ENCODE data around the gene PLXNA4.

The PLXNA4 gene

DNA sequence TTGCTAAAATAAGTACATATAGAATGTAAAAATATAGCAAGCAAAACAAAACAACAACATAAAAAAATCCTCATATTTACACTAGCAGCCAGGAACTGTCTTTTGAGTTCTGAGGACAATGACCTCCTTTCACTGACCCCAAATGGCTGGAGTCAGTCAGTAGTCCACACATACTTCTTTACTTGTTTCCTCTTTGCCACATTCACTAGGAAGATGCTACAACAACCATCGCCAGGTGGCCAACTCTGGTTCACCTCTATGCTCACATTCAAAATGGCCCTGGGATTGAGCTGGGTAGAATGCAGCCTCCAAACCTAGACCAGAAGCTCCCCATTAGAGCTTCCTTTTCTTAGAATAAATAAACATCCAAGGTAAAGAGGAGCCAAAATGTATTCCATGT is 356.2 kb downstream of the PLXNA4 start:
- no peak for DNase-seq (ENCODE audit: low spot score)
- CTCF ChIA-PET: no interaction called here
- no peak for TF ChIP-seq CTCF (conservative IDR thresholded peaks at IDR 0.05; ENCODE audit: low read depth)
- POLR2A ChIA-PET (ENCODE audit: low non-redundant PET): no interaction called here
- no peak overlapping the region for H3K27ac ChIP-seq

GRCh38 chr7:132218876-132219275 is 357.4 kb downstream of the PLXNA4 start:
- CTCF ChIA-PET: no interaction called here
- POLR2A ChIA-PET (ENCODE audit: low non-redundant PET): no interaction called here
- no peak for TF ChIP-seq CTCF (conservative IDR thresholded peaks at IDR 0.05; ENCODE audit: low read depth)
- DNase-seq (ENCODE audit: low spot score): no peak
- no peak overlapping the region for H3K27ac ChIP-seq

GRCh38 chr7:132216847-132217525 is 359.3 kb downstream of the PLXNA4 start:
- TF ChIP-seq CTCF (conservative IDR thresholded peaks at IDR 0.05; ENCODE audit: low read depth): no peak
- POLR2A ChIA-PET (ENCODE audit: low non-redundant PET): no interaction called here
- H3K27ac ChIP-seq: no peak overlapping the region
- CTCF ChIA-PET: no interaction called here
- DNase-seq (ENCODE audit: low spot score): no peak

- DNase-seq (ENCODE audit: low spot score): no peak
- no peak overlapping the region for H3K27ac ChIP-seq
- CTCF ChIA-PET: no interaction called here
- no peak for TF ChIP-seq CTCF (conservative IDR thresholded peaks at IDR 0.05; ENCODE audit: low read depth)
- POLR2A ChIA-PET (ENCODE audit: low non-redundant PET): no interaction called here
Measured at GRCh38 chr7:132214452-132214851, 361.8 kb downstream of the PLXNA4 start.

GRCh38 chr7:132213583-132213982 is 362.7 kb downstream of the PLXNA4 start:
- TF ChIP-seq CTCF (conservative IDR thresholded peaks at IDR 0.05; ENCODE audit: low read depth): no peak
- no peak for DNase-seq (ENCODE audit: low spot score)
- H3K27ac ChIP-seq: no peak overlapping the region
- ChIA-PET CTCF (interaction anchor here (0.7 kb wide), 1 partner anchor 8 kb away, joined by 4 read pairs; no protein-coding TSS in a partner anchor), POLR2A (ENCODE audit: low non-redundant PET) (no interaction called here)

DNA sequence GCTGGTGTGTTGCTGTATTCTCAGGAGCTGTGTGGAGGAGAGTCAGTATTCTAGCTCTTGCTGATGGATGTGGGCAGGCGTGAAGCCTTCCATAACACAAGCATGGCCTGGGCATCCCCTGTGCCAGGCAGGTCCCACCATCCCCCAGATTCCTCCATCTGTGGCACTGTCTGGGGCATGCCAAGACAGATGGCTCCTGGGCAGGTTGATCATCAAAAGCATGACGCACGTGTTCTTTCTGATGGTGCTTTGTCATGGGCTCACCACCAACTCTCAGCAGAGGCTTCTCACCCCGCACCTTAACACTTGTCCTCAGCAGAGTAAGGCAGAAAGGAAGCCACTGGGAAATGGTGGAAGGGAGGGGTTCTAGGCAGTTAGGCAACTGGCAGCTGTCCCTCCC is 364.3 kb downstream of the PLXNA4 start:
- TF ChIP-seq CTCF (conservative IDR thresholded peaks at IDR 0.05; ENCODE audit: low read depth): no peak
- H3K27ac ChIP-seq: no peak overlapping the region
- CTCF ChIA-PET: no interaction called here
- POLR2A ChIA-PET (ENCODE audit: low non-redundant PET): no interaction called here
- DNase-seq (ENCODE audit: low spot score): no peak
